Measurements from ENCODE around the gene MOCOS.
A peak's percentile ranks its signal among the peaks of the same experiment; 100 is the strongest.

The MOCOS gene

DNA sequence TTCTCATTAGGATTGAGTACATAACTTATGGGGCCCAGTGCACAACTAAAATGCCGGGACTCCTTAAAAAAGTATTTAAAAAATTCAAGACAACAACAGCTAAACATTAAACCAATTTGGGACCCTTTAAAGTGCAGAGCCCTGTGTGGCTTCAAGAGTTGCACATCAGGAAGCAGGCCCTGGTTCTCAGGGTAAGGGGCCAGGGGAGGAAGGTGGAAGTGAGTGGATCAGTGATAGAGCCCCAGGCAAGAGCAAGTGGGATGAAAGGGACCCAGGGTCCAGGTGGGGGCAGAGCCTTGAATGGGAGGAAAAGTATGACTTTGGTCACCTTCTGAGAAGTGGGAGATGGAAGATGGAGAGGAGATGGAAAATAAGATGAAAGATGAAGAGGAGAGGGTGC lies 107.9 kb downstream of the MOCOS start:
- Histone ChIP-seq H3K36me3 (ENCODE audit: control insufficient read depth, insufficient read depth, low read length) (no peaks in the 10 kb centered on the region), H3K4me1 (ENCODE audit: control insufficient read depth, insufficient read depth, low read length, poor library complexity, severe bottlenecking) (peaks cover 2% of the 10 kb centered on the region), H3K4me3 (ENCODE audit: extremely low read depth, insufficient read depth, low read length, poor library complexity, severe bottlenecking) (no peak overlapping the region), H3K27ac (ENCODE audit: low read depth, low read length, severe bottlenecking) (no peak overlapping the region), H3K9me3 (ENCODE audit: control insufficient read depth, low read length) (peaks cover 4% of the 10 kb centered on the region)
- WGBS, 2 experiments (ENCODE audit: insufficient coverage in 2 of 2), result no CpG with 5 or more reads among the region's 1 CpG

DNA sequence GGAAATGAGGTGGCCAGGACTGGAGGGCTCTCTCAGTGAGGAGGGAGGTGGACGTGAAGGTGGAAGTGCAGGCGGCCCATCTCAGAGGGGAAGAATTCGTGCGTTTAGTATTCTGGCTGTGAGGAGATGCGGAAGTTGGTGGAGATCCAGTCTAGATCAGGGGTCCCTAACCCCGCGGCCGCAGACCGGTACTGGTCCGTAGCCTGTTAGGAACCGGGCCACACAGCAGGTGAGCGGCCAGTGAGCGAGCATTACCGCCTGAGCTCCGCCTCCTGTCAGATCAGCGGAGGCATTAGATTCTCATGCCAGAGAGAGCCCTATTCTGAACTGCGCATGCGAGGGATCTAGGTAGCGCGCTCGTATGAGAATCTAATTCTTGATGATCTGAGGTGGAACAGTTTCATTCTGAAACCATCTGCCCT lies 108.6 kb downstream of the MOCOS start:
- Histone ChIP-seq H3K4me3 (ENCODE audit: extremely low read depth, insufficient read depth, low read length, poor library complexity, severe bottlenecking) (no peak overlapping the region), H3K9me3 (ENCODE audit: control insufficient read depth, low read length) (peaks cover 4% of the 10 kb centered on the region), H3K36me3 (ENCODE audit: control insufficient read depth, insufficient read depth, low read length) (no peaks in the 10 kb centered on the region), H3K27ac (ENCODE audit: low read depth, low read length, severe bottlenecking) (no peak overlapping the region), H3K4me1 (ENCODE audit: control insufficient read depth, insufficient read depth, low read length, poor library complexity, severe bottlenecking) (peaks cover 2% of the 10 kb centered on the region)
- 23 to 30% methylated on average over 16 of the region's 21 CpGs for WGBS, 2 experiments (ENCODE audit: insufficient coverage in 2 of 2)

DNA sequence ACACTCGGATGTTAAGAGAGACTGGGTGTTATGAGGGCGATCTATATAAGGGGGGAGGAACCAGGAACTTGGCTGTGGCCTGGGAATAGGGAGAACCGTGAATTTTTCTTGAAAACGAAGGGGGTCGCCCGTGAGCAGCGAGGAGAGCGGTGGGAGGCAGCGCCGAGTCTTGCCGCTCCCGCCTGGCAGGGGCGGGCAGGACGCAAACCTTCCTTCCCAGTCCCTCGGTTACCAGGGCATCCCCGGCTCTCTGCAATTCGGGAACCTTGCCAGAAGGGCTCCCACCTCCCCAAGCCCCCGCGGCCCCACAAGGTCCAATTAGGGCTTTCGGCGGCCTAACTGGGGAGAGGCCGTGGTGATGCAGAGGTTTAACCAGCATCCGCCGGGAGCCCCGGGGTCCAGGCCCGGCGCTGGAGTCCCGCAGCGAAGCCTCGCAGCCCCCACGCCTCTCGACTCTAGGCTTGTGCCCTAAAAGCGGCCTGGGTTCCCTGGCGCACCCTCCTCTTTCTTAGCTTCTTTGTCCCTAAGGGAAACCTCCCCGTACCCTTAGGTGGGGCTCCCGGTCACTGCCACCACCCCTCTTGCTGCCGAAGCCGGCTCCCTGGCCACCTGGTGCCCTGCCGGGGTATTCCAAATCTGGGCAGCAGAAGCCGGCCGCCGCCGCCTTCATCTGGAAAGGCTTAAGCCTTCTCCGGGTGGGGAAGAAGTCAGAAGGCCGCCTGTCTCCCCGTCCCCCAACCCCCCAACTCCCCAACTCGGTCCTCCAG lies 109.5 kb downstream of the MOCOS start:
- Histone ChIP-seq H3K36me3 (ENCODE audit: control insufficient read depth, insufficient read depth, low read length) (no peaks in the 10 kb centered on the region), H3K9me3 (ENCODE audit: control insufficient read depth, low read length) (peaks cover 4% of the 10 kb centered on the region), H3K4me1 (ENCODE audit: control insufficient read depth, insufficient read depth, low read length, poor library complexity, severe bottlenecking) (peaks cover 2% of the 10 kb centered on the region), H3K27ac (ENCODE audit: low read depth, low read length, severe bottlenecking) (no peak overlapping the region), H3K4me3 (ENCODE audit: extremely low read depth, insufficient read depth, low read length, poor library complexity, severe bottlenecking) (peak overlapping the region; percentile 46)
- WGBS, 2 experiments (ENCODE audit: insufficient coverage in 2 of 2), result 0 to 1% methylated on average over 23 to 38 of the region's 47 CpGs

DNA sequence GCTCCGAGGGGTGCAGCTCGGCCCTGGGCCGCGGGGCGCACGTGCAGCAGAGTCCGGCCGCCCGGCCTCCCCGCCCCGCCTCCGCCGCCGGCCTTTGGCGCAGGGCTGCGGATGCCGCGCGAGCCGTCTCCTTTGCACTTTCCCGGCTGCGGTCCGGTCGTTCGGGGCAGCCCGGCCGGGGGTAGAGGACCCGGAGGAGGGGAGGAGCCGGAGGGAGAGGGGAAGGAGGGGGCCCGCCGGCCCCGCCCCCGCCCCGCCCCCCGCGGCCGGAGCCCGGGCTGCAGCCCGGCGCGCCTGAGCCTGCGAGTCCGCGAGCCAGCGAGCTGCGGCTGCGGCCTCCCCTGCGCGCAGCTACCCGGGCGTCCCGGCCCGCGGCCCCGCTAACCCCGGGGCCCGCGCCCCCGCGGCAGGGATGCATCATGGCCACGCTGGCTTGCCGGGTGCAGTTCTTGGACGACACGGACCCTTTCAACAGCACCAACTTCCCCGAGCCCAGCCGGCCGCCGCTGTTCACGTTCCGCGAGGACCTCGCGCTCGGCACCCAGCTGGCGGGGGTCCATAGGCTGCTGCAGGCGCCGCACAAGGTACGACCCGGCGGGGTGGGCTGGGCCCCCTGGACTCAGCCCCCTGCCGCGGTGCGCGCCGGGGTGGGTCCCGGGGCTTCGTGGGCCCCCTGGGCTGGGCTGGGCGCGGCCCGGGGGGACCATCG lies 110.3 kb downstream of the MOCOS start, which contains the start of gene FHOD3:
TSS of gene FHOD3 (plus strand) at position 297 of the 709 bp plus-strand sequence. CDS start at position 420, 123 bp downstream.
- Histone ChIP-seq H3K4me3 (ENCODE audit: extremely low read depth, insufficient read depth, low read length, poor library complexity, severe bottlenecking) (peak within 1 kb of the TSS; percentile 50), H3K9me3 (ENCODE audit: control insufficient read depth, low read length) (peaks cover 4% of the 10 kb centered on the region), H3K4me1 (ENCODE audit: control insufficient read depth, insufficient read depth, low read length, poor library complexity, severe bottlenecking) (peaks cover 2% of the 10 kb centered on the region), H3K36me3 (ENCODE audit: control insufficient read depth, insufficient read depth, low read length) (no peaks in the 10 kb centered on the region), H3K27ac (ENCODE audit: low read depth, low read length, severe bottlenecking) (no peak within 1 kb of the TSS)
- WGBS, 2 experiments (ENCODE audit: insufficient coverage in 2 of 2), result 0% methylated on average over 43 to 68 of the region's 91 CpGs

DNA sequence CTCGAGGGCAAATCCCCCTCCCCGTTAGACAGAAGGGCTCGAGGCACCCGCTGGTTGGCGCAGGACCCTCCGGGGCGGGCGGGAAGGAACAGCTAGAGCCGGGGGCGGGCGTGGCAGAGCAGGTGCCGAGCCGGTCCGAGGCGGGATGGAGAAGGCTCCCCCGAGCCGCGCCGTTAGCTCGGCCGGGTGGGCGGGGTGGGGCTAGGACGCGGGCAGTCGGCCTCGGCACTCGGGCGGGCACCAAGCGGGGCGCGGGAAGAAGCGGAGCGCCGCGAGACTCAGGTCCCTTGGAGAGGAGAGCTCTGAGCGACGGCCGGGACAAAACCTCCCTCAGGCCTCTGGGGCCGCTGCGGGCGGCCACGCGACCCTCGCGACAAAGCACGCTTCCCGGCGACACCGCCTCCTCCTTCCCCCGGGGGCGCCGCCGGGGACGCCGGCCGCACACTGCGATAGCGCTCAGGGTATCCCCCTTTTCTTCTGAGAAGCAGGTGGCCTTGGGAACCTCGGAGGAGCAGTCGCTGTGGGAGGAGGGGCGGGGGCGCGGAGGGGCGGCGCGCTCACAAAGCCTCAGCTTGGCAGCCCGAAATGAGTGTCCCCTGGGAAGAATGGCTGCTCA lies 110.9 kb downstream of the MOCOS start:
- no peaks in the 10 kb centered on the region for H3K36me3 ChIP-seq (ENCODE audit: control insufficient read depth, insufficient read depth, low read length)
- WGBS, 2 experiments (ENCODE audit: insufficient coverage in 2 of 2), result 1% methylated on average over 23 to 49 of the region's 67 CpGs

DNA sequence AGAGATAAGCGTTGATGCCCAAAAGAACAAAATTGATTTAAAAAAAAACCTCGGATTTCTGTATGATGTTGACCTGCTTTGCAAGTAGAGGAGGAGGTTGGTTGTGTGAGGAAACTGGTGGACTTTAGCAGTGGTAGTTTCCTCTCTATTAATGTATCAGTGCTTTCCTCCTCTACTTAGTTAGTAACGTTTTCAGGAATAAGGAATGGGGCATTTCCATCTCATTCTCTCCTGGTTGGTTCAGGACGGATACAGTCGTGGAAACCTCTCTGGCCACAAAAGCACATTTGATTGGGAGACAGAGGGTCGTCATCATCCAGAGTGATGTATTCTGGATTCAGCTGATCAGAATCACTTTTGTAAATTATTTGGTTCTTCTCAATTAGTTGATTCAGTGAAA lies 111.7 kb downstream of the MOCOS start:
- Histone ChIP-seq H3K4me1 (ENCODE audit: control insufficient read depth, insufficient read depth, low read length, poor library complexity, severe bottlenecking) (peaks cover 2% of the 10 kb centered on the region), H3K4me3 (ENCODE audit: extremely low read depth, insufficient read depth, low read length, poor library complexity, severe bottlenecking) (no peak overlapping the region), H3K27ac (ENCODE audit: low read depth, low read length, severe bottlenecking) (no peak overlapping the region), H3K36me3 (ENCODE audit: control insufficient read depth, insufficient read depth, low read length) (no peaks in the 10 kb centered on the region), H3K9me3 (ENCODE audit: control insufficient read depth, low read length) (peaks cover 4% of the 10 kb centered on the region)
- WGBS, 2 experiments (ENCODE audit: insufficient coverage in 2 of 2), result 76 to 94% methylated on average over 3 to 5 of the region's 6 CpGs

More for the DNA sequence above, 110.9 kb downstream of the MOCOS start:
- peaks cover 2% of the 10 kb centered on the region for H3K4me1 ChIP-seq (ENCODE audit: control insufficient read depth, insufficient read depth, low read length, poor library complexity, severe bottlenecking)
- peak overlapping the region; percentile 50 for H3K4me3 ChIP-seq (ENCODE audit: extremely low read depth, insufficient read depth, low read length, poor library complexity, severe bottlenecking)
- H3K27ac ChIP-seq (ENCODE audit: low read depth, low read length, severe bottlenecking), result no peak overlapping the region
- peaks cover 4% of the 10 kb centered on the region for H3K9me3 ChIP-seq (ENCODE audit: control insufficient read depth, low read length)

DNA sequence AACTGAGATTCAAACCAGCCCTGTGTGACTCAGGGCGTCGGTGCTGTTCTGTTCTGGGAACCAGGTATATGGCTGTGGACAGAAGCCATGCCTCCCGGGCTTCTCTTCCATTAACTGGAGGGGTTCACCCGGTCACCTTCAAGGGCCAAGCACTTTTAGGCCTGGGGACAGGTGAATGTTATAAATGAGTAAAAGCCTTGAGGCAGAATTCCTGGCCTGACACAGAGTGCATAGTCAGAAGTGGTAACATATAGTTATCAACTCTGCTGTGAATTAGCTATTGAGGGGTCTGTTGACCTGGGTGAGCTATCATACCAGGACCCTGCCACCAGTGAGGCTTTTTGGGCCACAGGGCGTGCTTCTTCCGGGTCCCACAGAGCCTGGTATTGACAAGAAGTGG lies 112.9 kb downstream of the MOCOS start:
- 79 to 88% methylated on average over 4 to 6 of the region's 6 CpGs for WGBS, 2 experiments (ENCODE audit: insufficient coverage in 2 of 2)
- Histone ChIP-seq H3K4me3 (ENCODE audit: extremely low read depth, insufficient read depth, low read length, poor library complexity, severe bottlenecking) (no peak overlapping the region), H3K9me3 (ENCODE audit: control insufficient read depth, low read length) (peaks cover 4% of the 10 kb centered on the region), H3K4me1 (ENCODE audit: control insufficient read depth, insufficient read depth, low read length, poor library complexity, severe bottlenecking) (peaks cover 2% of the 10 kb centered on the region), H3K36me3 (ENCODE audit: control insufficient read depth, insufficient read depth, low read length) (no peaks in the 10 kb centered on the region), H3K27ac (ENCODE audit: low read depth, low read length, severe bottlenecking) (no peak overlapping the region)

DNA sequence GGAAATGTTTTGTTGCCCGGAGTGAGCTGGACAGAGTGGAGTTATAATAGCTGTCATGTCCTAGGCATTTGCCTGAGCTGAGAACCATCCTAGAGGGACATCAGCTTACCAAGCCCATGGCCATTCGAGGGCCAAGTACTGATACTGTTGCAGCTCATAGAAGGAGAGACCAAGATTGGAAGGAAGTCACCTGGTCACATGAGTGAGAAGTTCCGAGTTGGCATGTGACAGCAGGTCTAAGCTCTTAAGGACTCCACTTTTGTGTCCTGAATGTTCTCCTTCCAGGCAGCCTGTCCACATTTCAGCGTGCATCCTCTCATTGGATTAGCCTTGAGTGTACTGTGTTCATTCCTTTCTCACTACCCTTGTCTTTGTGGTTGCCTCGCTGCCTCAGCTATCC lies 114.6 kb downstream of the MOCOS start:
- H3K36me3 ChIP-seq (ENCODE audit: control insufficient read depth, insufficient read depth, low read length), result no peaks in the 10 kb centered on the region
- H3K4me1 ChIP-seq (ENCODE audit: control insufficient read depth, insufficient read depth, low read length, poor library complexity, severe bottlenecking), result peaks cover 2% of the 10 kb centered on the region
- WGBS, 2 experiments (ENCODE audit: insufficient coverage in 2 of 2), result 89 to 95% methylated on average over 3 to 5 of the region's 5 CpGs
- H3K4me3 ChIP-seq (ENCODE audit: extremely low read depth, insufficient read depth, low read length, poor library complexity, severe bottlenecking), result no peak overlapping the region
- H3K27ac ChIP-seq (ENCODE audit: low read depth, low read length, severe bottlenecking), result no peak overlapping the region
- H3K9me3 ChIP-seq (ENCODE audit: control insufficient read depth, low read length), result peaks cover 4% of the 10 kb centered on the region

DNA sequence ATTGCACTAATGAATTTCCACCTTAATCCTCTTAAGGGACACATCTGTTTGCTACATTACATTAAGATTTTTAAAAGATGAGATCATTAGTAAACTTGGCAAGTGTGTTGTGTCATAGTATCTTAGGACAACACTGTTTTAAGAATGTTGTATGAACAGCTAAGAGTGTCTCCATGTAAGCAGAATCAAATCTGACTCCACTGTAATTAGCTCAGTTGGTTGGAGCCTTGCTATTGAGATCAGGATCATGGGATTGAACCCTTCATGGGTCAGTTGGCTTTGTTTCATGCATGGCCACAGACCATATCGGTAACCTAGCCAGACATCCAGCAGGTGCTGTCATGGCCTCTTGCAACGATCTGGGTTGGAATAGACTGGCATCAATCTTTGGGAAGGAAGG lies 115.4 kb downstream of the MOCOS start:
- Histone ChIP-seq H3K27ac (ENCODE audit: low read depth, low read length, severe bottlenecking) (no peak overlapping the region), H3K4me3 (ENCODE audit: extremely low read depth, insufficient read depth, low read length, poor library complexity, severe bottlenecking) (no peak overlapping the region), H3K9me3 (ENCODE audit: control insufficient read depth, low read length) (peaks cover 4% of the 10 kb centered on the region), H3K4me1 (ENCODE audit: control insufficient read depth, insufficient read depth, low read length, poor library complexity, severe bottlenecking) (peaks cover 2% of the 10 kb centered on the region), H3K36me3 (ENCODE audit: control insufficient read depth, insufficient read depth, low read length) (no peaks in the 10 kb centered on the region)
- WGBS, 2 experiments (ENCODE audit: insufficient coverage in 2 of 2), result 86 to 100% methylated on average over 1 to 2 of the region's 2 CpGs

DNA sequence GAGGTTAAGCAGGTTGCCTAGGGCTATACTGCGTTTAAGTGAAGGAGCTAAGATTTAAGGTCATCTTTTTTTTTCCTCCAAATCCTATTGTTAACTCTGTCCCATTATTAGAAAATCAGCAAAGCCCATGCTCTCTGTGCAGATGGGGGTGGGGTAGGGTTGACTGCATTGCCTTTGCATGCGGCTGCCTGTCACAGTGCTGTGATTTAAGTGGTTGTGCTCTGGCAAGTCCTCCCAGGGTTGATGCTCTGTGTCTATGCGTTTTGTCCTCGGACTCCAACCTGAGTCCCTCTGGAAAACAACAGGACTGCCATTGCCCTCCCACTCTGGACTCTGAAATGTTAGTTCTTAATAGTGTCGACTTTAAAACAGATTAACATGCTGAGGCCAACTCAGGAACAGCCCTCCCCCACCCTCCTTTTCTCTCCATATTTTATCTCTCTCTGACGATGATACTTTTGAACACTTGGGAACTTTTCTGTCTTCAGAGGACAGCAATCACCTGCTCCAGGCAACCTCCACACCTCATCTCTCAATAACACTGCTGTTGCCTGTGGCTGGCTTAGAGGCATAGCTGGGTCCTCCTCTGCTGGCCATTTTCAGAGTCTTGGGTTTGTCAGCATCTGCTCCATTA lies 116.0 kb downstream of the MOCOS start:
- peaks cover 4% of the 10 kb centered on the region for H3K9me3 ChIP-seq (ENCODE audit: control insufficient read depth, low read length)
- 63 to 91% methylated on average over 2 to 5 of the region's 6 CpGs for WGBS, 2 experiments (ENCODE audit: insufficient coverage in 2 of 2)
- no peaks in the 10 kb centered on the region for H3K36me3 ChIP-seq (ENCODE audit: control insufficient read depth, insufficient read depth, low read length)
- H3K27ac ChIP-seq (ENCODE audit: low read depth, low read length, severe bottlenecking), result no peak overlapping the region
- no peak overlapping the region for H3K4me3 ChIP-seq (ENCODE audit: extremely low read depth, insufficient read depth, low read length, poor library complexity, severe bottlenecking)
- H3K4me1 ChIP-seq (ENCODE audit: control insufficient read depth, insufficient read depth, low read length, poor library complexity, severe bottlenecking), result no peaks in the 10 kb centered on the region

Measured in mesodermal cell (in vitro differentiated cells).